ENCODE measurements around the gene INTS6. TPM values are rescaled to one million over a fixed set of nuclear protein-coding genes. Genes with fewer than 3 reads are reported as not detected.

The INTS6 gene, protein sequence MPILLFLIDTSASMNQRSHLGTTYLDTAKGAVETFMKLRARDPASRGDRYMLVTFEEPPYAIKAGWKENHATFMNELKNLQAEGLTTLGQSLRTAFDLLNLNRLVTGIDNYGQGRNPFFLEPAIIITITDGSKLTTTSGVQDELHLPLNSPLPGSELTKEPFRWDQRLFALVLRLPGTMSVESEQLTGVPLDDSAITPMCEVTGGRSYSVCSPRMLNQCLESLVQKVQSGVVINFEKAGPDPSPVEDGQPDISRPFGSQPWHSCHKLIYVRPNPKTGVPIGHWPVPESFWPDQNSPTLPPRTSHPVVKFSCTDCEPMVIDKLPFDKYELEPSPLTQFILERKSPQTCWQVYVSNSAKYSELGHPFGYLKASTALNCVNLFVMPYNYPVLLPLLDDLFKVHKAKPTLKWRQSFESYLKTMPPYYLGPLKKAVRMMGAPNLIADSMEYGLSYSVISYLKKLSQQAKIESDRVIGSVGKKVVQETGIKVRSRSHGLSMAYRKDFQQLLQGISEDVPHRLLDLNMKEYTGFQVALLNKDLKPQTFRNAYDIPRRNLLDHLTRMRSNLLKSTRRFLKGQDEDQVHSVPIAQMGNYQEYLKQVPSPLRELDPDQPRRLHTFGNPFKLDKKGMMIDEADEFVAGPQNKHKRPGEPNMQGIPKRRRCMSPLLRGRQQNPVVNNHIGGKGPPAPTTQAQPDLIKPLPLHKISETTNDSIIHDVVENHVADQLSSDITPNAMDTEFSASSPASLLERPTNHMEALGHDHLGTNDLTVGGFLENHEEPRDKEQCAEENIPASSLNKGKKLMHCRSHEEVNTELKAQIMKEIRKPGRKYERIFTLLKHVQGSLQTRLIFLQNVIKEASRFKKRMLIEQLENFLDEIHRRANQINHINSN
- total RNA-seq (2022; extraction: Qiagen RNA extraction; ENCODE audit: low read depth) = 7.7 to 12.1 TPM (median 11.2 TPM) in 5 replicates

DNA sequence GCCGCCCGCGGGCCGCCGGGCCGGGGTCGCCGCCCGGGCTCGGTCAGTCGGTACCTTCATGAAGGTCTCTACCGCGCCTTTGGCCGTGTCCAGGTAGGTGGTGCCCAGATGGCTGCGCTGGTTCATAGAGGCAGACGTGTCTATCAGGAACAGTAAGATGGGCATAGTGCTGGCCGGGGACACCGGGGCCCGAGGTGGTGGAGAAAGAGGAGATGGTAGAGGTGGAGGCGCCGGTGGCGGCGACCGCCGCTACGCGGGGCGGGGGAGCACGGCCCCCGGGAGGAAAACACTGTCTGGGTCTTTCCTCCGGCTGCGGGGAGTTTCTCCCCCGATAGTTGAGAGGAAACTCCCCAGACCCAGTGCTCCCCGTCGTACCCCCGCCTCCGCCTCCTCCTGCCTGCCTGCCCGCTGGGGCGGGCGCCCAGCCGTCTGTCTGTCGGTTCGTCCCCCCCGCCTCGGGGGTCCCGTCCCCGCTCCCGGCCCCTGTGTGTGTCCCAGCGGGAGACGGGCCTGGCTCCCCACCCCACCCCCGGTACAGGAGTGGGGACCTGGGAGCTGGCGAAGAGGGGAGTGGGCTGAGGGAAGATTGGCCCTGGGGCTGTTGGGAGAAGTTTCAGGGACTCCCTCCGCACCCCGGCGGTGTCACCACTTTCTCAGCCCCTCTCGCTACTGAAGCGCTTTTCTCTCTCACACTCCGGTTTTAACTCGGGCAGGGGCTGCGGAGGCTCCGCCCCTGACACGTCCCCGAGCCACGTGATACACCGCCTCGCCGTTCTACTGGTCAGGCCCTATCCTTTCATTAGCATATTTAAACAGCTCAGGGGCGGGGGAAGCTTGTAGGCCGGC is at the start of gene INTS6:
Gene INTS6, minus strand, starts transcription at position 676 of the 846 bp plus-strand sequence. Its CDS starts 511 bp downstream, at position 165.

GRCh38 chr13:51339354-51339753 is 113.5 kb downstream of the INTS6 start, which contains the start of gene SERPINE3:
Gene SERPINE3 (plus strand): TSS chr13:51339691. CDS start chr13:51341092, 1,401 bp downstream.

Other genes with a start within 250 kb of the INTS6 start
- 1.9 to 2.9 TPM (median 2.1 TPM) in 5 replicates for gene FAM124A, start 230.6 kb downstream of the INTS6 start, total RNA-seq (2022; extraction: Qiagen RNA extraction; ENCODE audit: low read depth)
- gene SERPINE3, start 113.3 kb downstream of the INTS6 start, total RNA-seq (2022; extraction: Qiagen RNA extraction; ENCODE audit: low read depth) = 0.09 TPM in 1 of 5 replicates, not detected in the others
- 2.1 to 3.5 TPM (median 2.8 TPM) in 5 replicates for gene WDFY2, start 131.4 kb upstream of the INTS6 start, total RNA-seq (2022; extraction: Qiagen RNA extraction; ENCODE audit: low read depth)